ENCODE data around the gene CLDN4. TPM values are rescaled to one million over a fixed set of nuclear protein-coding genes. Genes with fewer than 3 reads are reported as not detected.

Gene CLDN4
- total RNA-seq, 1 experiment from 2014 or later, result 1,483 TPM

DNA sequence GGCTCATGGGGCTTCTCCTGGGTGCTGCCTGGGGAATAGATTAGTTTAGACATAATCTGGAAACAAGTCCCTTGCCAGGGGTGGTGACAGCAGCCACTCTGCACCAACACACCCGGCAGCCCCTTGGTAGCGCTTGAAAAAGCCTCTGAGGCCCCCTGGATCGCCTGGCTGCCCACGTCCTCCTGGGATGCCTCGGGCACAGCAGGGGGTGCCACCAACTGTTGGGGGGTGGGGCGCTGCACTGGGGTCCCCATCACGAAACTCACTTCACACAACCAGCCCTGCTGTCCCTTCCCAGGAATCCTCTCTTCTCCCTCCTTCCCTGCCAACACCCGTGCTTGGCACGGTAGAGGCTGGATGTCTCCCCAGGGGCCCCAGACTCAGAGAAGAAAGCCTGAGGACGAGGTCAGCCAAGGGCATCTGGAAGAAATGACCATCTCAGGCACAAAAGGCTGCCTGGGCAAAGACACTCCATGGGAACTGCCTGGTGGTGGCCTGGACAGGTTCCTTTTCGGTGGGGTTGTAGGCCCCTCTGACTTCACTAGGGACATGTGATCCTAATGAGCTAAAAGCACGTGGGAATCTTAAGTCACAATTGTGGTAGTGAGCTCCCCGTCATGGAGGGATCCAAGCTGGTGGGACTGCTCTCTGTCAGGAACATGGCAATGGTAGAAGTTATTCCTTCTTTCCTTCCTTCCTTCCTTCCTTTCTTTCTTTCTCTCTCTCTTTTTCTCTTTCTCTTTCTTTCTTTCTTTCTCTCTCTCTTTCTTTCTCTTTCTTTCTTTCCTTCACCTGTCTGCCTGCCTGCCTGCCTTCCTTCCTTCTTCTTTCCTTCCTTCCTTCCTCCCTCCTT is 41.5 kb downstream of the CLDN4 start:
- DNase-seq (ENCODE audit: low spot score), result no peak

DNA sequence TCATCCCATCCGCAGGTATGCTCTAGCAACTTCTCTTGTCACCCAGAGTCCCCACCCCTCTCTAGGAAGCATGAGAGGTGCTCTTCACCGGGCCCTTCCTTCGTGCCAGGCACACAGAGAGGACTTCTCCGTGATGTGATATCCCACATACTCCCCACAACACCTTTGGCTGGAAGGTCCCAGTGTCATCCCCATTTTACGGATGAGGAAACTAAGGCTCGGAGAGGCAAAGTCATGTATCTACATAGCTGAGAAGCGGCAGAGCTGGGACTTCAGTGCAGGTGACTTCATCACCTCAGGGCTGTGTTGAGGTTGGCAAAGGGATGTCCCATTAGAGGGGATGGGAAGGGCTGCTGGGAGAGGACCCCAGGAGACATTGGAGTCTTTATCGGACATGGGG is 45.6 kb downstream of the CLDN4 start:
- DNase-seq (ENCODE audit: low spot score), result no peak

DNA sequence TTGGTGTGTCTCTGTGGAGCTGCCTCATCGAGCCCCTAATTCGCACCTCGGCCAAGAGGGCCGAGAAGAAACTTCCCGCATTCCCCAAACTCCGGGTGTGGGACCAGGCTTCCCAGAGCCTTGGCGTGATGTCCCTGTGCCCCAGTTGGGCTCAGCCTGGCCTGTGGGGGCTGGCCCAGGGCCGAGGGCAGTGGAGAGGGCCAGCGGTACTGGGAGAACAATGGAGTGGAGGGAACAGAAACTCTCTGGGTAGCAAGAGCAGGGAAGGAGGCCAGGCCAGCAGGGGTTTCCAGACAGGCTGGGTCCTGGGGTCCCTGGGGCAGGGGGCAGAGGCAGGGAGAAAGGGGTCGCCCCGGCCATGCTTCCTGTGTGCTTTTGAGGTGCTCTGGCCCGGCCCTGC is 46.2 kb downstream of the CLDN4 start:
- no peak for DNase-seq (ENCODE audit: low spot score)

DNA sequence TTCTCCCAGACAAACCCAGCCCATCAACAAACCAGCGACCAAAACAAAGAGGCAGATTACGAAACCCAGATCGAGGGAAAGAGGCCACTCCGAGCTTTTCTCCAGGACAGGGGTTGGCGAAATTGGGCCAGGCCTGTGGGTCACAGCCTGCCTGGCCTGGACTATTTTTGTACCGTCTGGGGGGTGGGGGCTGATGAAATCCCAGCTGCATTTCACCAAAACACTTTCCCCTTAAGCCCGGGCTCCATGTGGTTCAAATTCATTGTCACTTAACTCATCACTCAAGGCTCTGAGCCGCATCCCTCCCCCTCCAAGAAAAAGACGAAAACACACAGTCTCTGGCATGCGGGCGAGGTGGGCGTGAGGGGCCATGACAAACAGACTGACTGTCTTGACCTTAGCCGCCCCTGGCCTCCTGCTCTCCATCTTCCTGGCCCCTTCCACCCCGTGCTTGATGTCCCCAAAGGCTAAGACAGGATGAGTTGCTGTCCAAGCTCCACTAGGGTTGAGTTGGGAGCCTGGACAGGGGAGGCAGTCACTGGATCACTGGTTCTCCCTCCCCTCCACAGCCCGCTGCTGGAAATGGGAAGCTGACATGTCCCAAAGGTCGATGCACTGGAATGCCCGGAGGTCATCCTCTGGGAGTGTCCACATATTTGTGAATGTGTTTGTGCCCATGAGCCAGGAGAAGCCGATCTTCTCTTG is 49.3 kb downstream of the CLDN4 start:
- no peak for DNase-seq (ENCODE audit: low spot score)

DNA sequence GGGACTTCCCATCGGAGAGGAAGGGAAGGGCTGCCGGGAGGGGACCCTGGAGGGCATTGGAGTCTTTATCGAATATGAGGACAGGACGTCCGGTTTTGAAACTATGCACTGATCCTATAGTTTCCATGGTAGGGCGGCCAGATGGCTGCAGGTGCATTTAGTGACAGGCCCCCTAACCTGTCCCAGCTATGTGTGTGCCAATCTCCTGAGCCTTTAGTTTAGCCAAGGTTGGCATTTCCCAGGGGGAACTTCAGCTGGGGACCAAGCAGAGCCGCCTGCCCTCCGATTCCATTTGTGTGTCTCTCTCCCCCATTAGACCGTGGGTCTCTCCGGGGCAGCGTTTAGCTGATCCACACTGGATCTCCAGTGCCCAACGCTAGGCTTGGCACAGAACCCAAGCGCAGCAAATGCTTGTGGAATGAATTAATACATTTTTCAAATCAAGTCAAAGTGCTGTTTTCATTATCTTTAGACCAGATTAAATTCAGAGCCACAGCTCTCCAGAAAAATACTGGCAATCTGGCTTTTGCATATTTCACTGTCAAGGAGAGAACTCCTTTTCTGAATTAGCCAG is 50.0 kb downstream of the CLDN4 start:
- DNase-seq (ENCODE audit: low spot score), result no peak

DNA sequence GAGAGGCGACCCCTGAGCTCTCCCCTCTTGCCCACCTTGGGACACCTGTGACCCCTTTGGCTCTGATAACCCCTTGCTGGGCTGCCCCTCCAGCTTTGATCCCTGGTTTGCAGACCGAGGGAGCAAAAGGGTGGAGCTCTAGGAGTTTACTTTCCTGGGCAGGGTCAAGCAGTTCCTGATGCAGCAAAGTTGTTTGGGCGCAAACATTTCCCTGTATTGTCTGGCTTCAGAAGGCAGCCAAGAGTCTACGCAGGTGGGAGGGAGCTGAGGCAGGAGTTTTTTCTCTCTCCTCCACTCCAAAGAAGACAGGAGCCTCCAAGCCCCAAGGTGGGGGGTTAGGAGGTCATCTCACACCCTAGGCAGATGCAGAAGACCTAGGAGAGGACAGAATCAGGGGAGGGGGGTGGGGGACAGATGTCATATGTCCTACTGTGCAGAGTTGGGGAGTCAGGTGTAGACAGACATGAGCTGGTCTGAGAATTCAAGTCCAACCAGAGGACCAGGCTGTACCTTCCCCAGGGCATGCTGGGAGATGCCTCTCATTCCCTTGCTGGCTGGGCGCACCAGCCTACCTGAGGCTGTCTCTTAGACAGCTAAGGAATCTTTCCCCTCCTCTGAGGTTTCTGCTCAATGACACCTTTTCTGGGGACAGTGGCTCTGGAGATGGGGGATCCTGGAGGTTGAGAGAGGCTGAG is 50.7 kb downstream of the CLDN4 start:
- DNase-seq (ENCODE audit: low spot score), result peak; percentile 36

DNA sequence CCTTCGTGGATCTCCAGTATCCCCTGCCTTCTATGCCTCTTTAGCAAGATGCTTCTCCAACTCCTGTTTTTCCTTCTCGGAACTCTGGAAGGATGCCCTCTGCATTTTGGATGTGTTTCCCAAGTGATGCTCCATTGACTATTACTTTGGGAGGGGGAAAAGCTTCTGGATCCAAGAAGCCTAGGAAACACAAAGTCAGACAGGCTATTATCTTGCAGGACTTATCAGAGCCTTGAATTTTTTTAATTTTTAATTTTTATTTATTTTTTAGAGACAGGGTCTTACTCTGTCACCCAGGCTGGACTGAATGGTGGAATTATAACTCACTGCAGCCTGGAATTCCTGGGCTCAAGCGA is 51.2 kb downstream of the CLDN4 start:
- no peak for DNase-seq (ENCODE audit: low spot score)

Other genes starting within 250 kb of the CLDN4 start
- gene MLXIPL, start 206.5 kb upstream of the CLDN4 start, total RNA-seq (2014; rRNA removed; shearing (Covaris generic)), result 0.53 and 5.1 TPM in 2 replicates
- gene VPS37D, start 163.2 kb upstream of the CLDN4 start, total RNA-seq (2014; rRNA removed; shearing (Covaris generic)), result 0.28 and 0.73 TPM in 2 replicates
- gene DNAJC30, start 147.5 kb upstream of the CLDN4 start, total RNA-seq (2014; rRNA removed; shearing (Covaris generic)), result 6.7 and 7.4 TPM in 2 replicates
- 127 and 151 TPM in 2 replicates for gene BUD23, start 147.4 kb upstream of the CLDN4 start, total RNA-seq (2014; rRNA removed; shearing (Covaris generic))
- gene STX1A, start 111.3 kb upstream of the CLDN4 start, total RNA-seq (2014; rRNA removed; shearing (Covaris generic)), result 61.6 and 71.7 TPM in 2 replicates
- 226 and 243 TPM in 2 replicates for gene ABHD11, start 92.2 kb upstream of the CLDN4 start, total RNA-seq (2014; rRNA removed; shearing (Covaris generic))
- 413 and 446 TPM in 2 replicates for gene CLDN3, start 60.7 kb upstream of the CLDN4 start, total RNA-seq (2014; rRNA removed; shearing (Covaris generic))
- 7.3 and 9.8 TPM in 2 replicates for gene METTL27, start 11.5 kb downstream of the CLDN4 start, total RNA-seq (2014; rRNA removed; shearing (Covaris generic))
- gene TMEM270, start 30.2 kb downstream of the CLDN4 start, total RNA-seq (2014; rRNA removed; shearing (Covaris generic)), result not detected in 2 replicates
- 0.03 and 0.10 TPM in 2 replicates for gene ELN, start 197.2 kb downstream of the CLDN4 start, total RNA-seq (2014; rRNA removed; shearing (Covaris generic))